ENCODE measurements around the gene S100P. TPM values are rescaled to one million over a fixed set of nuclear protein-coding genes. Genes with fewer than 3 reads are reported as not detected.
"Not testable (repeated sequence)": the region's sequence is repeated elsewhere in the genome, so short reads cannot be mapped to it uniquely, and the experiment has no call there.

Gene S100P
- total RNA-seq (2014; rRNA removed; shearing (Covaris generic); ENCODE audit: low replicate concordance) = not detected in 2 replicates

DNA sequence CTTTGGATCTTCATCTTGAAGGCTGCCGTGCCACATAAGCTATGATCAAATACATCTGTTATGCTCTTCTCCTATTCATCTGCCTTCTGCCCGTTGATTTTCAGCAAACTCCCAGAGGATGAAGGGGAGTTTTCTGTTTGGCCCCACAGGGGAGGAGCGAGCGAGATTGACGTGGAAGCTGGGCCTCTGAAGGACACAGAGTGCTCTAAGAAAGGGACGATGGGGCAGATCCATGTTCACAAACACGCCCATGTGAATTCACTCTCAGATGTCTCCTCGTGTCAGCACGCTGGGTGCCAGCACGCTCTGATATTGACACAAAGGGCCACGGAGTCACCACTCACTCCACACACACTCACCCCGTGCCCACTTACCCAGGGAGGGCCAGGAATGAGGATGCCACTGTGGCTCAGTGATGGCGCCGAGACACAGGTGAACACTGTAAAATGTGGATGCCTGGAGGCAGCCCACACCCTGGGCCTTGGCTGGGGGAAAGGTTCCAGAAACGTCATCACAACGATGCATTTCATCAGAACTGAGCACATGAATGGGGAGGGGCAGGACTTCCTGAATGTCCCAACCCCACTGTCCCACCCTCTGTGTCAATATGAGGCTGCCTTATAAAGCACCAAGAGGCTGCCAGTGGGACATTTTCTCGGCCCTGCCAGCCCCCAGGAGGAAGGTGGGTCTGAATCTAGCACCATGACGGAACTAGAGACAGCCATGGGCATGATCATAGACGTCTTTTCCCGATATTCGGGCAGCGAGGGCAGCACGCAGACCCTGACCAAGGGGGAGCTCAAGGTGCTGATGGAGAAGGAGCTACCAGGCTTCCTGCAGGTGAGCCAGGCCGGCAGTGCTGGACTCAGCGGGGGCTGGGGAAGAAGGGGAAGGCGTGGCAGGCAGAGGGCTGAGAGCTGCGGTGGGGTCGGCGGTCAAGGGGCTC lies at the start of gene S100P:
S100P (plus strand) TSS at position 648 of the 946 bp plus-strand sequence; CDS start at position 703, 55 bp downstream.
- Histone ChIP-seq H3K27ac (ENCODE audit: low read length) (no peak within 1 kb of the TSS), H3K9me2 (replicated peaks; ENCODE audit: insufficient read depth, low read length) (no peaks in the 10 kb centered on the region), H3K27me3 (ENCODE audit: low read length) (no peaks in the 10 kb centered on the region), H2AFZ (ENCODE audit: low read length) (no peak within 1 kb of the TSS), H4K20me1 (ENCODE audit: insufficient read depth, low read depth, low read length) (no peaks in the 10 kb centered on the region), H3K4me2 (ENCODE audit: low read depth, low read length, poor library complexity, severe bottlenecking) (no peak within 1 kb of the TSS), H3K9me3 (ENCODE audit: low read length) (no peaks in the 10 kb centered on the region), H3K4me1 (ENCODE audit: low read length) (no peaks in the 10 kb centered on the region), H3K4me3 (ENCODE audit: low read length) (no peak within 1 kb of the TSS), H3K79me2 (ENCODE audit: low read length) (no peaks in the 10 kb centered on the region), H3K9ac (ENCODE audit: low read length) (no peak within 1 kb of the TSS), H3K36me3 (ENCODE audit: insufficient read depth, low read length) (no peaks in the 10 kb centered on the region)
- DNase-seq = no peak

DNA sequence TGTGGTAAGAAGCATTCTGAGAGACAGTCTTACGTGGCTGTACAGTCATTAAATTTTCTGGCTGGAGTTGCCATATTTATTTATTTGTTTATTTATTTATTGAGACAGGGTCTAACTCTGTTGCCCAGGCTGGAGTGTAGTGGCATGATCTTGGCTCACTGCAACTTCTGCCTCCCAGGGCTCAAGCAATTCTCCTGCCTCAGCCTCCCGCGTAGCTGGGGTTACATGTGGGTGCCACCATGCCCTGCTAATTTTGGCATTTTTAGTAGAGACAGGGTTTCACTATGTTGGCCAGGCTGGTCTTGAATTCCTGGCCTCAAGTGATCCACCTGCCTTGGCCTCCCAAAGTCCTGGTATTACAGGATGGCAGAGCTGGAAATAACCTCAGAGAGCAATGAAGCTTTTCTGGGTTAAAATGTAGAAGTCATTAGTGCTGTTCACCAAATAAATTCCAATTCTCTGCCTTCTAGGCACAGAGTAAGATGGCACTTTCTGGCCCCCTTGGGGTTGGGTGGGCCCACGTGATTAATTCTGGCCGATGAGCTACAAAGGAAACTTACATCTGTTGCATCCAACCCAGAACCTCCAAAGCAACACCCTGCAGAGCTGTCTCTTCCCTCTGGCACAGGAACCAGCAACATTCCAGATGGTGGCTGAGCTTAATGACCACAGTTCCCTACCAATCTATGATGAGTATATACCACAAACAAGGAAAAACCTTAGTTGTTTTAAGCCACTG lies 48.7 kb upstream of the S100P start:
- Histone ChIP-seq H3K4me2 (ENCODE audit: low read depth, low read length, poor library complexity, severe bottlenecking) (no peak overlapping the region), H3K27ac (ENCODE audit: low read length) (no peak overlapping the region), H3K9me2 (replicated peaks; ENCODE audit: insufficient read depth, low read length) (no peaks in the 10 kb centered on the region), H3K4me1 (ENCODE audit: low read length) (peaks cover 13% of the 10 kb centered on the region), H3K36me3 (ENCODE audit: insufficient read depth, low read length) (peaks cover 19% of the 10 kb centered on the region), H4K20me1 (ENCODE audit: insufficient read depth, low read depth, low read length) (peaks cover 24% of the 10 kb centered on the region), H2AFZ (ENCODE audit: low read length) (no peak overlapping the region), H3K9me3 (ENCODE audit: low read length) (no peaks in the 10 kb centered on the region), H3K9ac (ENCODE audit: low read length) (no peak overlapping the region), H3K79me2 (ENCODE audit: low read length) (peaks cover 14% of the 10 kb centered on the region), H3K4me3 (ENCODE audit: low read length) (no peak overlapping the region), H3K27me3 (ENCODE audit: low read length) (no peaks in the 10 kb centered on the region)
- DNase-seq = peak; percentile 62

DNA sequence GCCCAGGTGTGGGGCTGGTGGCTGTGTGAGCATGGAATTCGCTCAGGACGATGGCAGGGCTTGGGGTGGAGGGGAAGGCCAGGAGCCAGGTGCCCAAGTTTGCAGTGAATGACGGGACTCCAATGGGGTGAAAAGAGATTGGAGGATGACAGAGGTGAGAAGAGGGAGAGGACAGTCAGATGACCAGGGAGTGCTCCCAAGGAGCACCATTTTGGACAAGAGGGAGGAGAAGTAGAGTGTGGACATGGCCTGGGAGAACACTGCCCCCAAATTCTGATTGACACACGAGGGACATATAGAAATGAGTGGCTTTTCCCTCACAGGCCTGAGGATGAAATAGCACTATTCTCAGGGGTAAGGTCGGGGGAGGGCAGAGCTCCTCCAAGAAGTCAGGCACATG lies 46.5 kb upstream of the S100P start:
- no peak overlapping the region for H3K4me2 ChIP-seq (ENCODE audit: low read depth, low read length, poor library complexity, severe bottlenecking)
- H2AFZ ChIP-seq (ENCODE audit: low read length) = no peak overlapping the region
- H3K4me3 ChIP-seq (ENCODE audit: low read length) = no peak overlapping the region
- no peaks in the 10 kb centered on the region for H3K9me3 ChIP-seq (ENCODE audit: low read length)
- no peak for DNase-seq
- no peaks in the 10 kb centered on the region for H3K79me2 ChIP-seq (ENCODE audit: low read length)
- peaks cover 13% of the 10 kb centered on the region for H4K20me1 ChIP-seq (ENCODE audit: insufficient read depth, low read depth, low read length)
- no peak overlapping the region for H3K27ac ChIP-seq (ENCODE audit: low read length)
- H3K4me1 ChIP-seq (ENCODE audit: low read length) = peaks cover 8% of the 10 kb centered on the region
- H3K9me2 ChIP-seq (replicated peaks; ENCODE audit: insufficient read depth, low read length) = no peaks in the 10 kb centered on the region
- H3K27me3 ChIP-seq (ENCODE audit: low read length) = no peaks in the 10 kb centered on the region
- no peak overlapping the region for H3K9ac ChIP-seq (ENCODE audit: low read length)
- peaks cover 14% of the 10 kb centered on the region for H3K36me3 ChIP-seq (ENCODE audit: insufficient read depth, low read length)

DNA sequence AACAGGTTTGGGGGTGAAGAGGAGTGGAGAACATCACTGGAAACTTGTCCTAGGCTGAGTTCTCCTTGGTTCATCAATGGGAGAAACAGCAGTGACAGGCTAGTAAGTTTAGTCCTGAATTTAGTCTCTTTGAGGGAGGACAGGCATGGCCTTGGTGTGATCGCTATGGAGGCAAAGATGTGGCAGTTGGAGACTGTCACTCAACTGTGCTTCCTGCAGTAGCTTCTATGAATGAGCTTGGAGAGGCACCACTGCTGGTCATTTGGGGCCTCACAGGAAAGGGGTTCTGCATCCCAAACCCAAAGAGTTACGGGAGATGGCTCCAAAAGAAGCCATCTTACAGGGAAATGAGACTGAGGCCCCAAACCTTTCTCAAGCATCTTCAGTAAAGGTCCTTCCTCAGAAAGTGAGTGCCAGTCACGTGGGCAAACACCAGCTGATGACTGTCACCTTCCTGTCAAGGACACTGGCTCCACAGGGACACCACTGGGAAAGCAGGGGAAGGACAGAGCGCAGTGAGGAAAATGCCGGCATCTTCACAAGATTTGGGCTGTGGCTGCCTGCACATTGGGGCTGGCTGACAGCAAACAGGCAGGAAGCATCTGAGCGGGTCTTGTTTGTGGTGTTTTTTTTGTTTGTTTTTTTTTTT lies 46.0 kb upstream of the S100P start:
- Histone ChIP-seq H3K9me2 (replicated peaks; ENCODE audit: insufficient read depth, low read length) (no peaks in the 10 kb centered on the region), H3K36me3 (ENCODE audit: insufficient read depth, low read length) (peaks cover 8% of the 10 kb centered on the region), H3K4me1 (ENCODE audit: low read length) (peaks cover 7% of the 10 kb centered on the region), H3K27ac (ENCODE audit: low read length) (no peak overlapping the region), H3K9ac (ENCODE audit: low read length) (no peak overlapping the region), H2AFZ (ENCODE audit: low read length) (no peak overlapping the region), H3K9me3 (ENCODE audit: low read length) (no peaks in the 10 kb centered on the region), H3K4me2 (ENCODE audit: low read depth, low read length, poor library complexity, severe bottlenecking) (no peak overlapping the region), H3K4me3 (ENCODE audit: low read length) (no peak overlapping the region), H3K79me2 (ENCODE audit: low read length) (no peaks in the 10 kb centered on the region), H4K20me1 (ENCODE audit: insufficient read depth, low read depth, low read length) (peaks cover 7% of the 10 kb centered on the region), H3K27me3 (ENCODE audit: low read length) (no peaks in the 10 kb centered on the region)
- no peak for DNase-seq

DNA sequence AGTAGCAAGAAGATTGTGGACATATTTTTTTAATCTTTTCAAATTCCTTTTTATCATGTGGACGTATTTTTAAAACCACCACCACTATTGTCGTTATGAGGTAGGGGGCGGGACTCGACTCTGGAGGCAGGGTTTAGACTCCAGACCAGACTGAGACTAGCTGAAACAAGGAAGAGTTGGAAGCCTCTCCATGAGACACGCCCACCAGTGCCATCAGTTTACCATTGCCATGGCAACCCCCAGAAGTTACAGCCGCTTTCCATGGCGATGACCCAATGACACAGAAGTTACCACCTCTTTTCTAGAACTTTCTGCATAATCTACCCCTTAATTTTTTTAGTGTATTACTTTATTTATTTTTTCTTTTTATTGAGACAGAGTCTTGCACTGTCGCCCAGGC lies 44.5 kb upstream of the S100P start:
- no peaks in the 10 kb centered on the region for H3K79me2 ChIP-seq (ENCODE audit: low read length)
- no peaks in the 10 kb centered on the region for H3K9me3 ChIP-seq (ENCODE audit: low read length)
- H3K4me3 ChIP-seq (ENCODE audit: low read length) = no peak overlapping the region
- H3K4me1 ChIP-seq (ENCODE audit: low read length) = peaks cover 7% of the 10 kb centered on the region
- no peak overlapping the region for H3K9ac ChIP-seq (ENCODE audit: low read length)
- no peak for DNase-seq
- H3K27me3 ChIP-seq (ENCODE audit: low read length) = no peaks in the 10 kb centered on the region
- no peaks in the 10 kb centered on the region for H4K20me1 ChIP-seq (ENCODE audit: insufficient read depth, low read depth, low read length)
- H2AFZ ChIP-seq (ENCODE audit: low read length) = no peak overlapping the region
- H3K4me2 ChIP-seq (ENCODE audit: low read depth, low read length, poor library complexity, severe bottlenecking) = no peak overlapping the region
- no peaks in the 10 kb centered on the region for H3K9me2 ChIP-seq (replicated peaks; ENCODE audit: insufficient read depth, low read length)
- no peak overlapping the region for H3K27ac ChIP-seq (ENCODE audit: low read length)
- H3K36me3 ChIP-seq (ENCODE audit: insufficient read depth, low read length) = no peaks in the 10 kb centered on the region

DNA sequence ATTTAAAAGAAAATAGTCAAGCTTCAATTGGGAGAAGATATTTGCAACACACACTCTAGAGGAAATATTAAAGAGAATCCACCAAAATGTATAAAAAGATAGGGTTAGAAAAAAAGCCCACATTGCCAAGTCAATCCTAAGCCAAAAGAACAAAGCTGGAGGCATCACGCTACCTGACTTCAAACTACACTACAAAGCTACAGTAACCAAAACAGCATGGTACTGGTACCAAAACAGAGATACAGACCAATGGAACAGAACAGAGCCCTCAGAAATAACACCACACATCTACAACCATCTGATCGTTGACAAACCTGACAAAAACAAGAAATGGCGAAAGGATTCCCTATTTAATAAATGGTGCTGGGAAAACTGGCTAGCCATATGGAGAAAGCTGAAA lies 39.5 kb upstream of the S100P start:
- not testable (repeated sequence) for H2AFZ ChIP-seq (ENCODE audit: low read length); H3K9me2 ChIP-seq (replicated peaks; ENCODE audit: insufficient read depth, low read length); DNase-seq; H3K9ac ChIP-seq (ENCODE audit: low read length); H3K4me2 ChIP-seq (ENCODE audit: low read depth, low read length, poor library complexity, severe bottlenecking); H3K36me3 ChIP-seq (ENCODE audit: insufficient read depth, low read length); H3K79me2 ChIP-seq (ENCODE audit: low read length); H3K4me3 ChIP-seq (ENCODE audit: low read length); H3K4me1 ChIP-seq (ENCODE audit: low read length); H3K27ac ChIP-seq (ENCODE audit: low read length); H4K20me1 ChIP-seq (ENCODE audit: insufficient read depth, low read depth, low read length); H3K9me3 ChIP-seq (ENCODE audit: low read length); H3K27me3 ChIP-seq (ENCODE audit: low read length)

DNA sequence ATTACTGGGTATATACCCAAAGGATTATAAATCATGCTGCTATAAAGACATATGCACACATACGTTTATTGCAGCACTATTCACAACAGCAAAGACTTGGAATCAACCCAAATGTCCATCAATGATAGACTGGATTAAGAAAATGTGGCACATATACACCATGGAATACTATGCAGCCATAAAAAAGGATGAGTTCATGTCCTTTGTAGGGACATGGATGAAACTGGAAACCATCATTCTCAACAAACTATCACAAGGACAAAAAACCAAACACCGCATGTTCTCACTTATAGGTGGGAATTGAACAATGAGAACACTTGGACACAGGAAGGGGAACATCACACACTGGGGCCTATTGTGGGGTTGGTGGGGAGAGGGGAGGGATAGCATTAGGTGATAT lies 38.4 kb upstream of the S100P start:
- not testable (repeated sequence) for H2AFZ ChIP-seq (ENCODE audit: low read length); H3K4me2 ChIP-seq (ENCODE audit: low read depth, low read length, poor library complexity, severe bottlenecking); H3K9me3 ChIP-seq (ENCODE audit: low read length); H3K9ac ChIP-seq (ENCODE audit: low read length); H3K9me2 ChIP-seq (replicated peaks; ENCODE audit: insufficient read depth, low read length); H4K20me1 ChIP-seq (ENCODE audit: insufficient read depth, low read depth, low read length); H3K27ac ChIP-seq (ENCODE audit: low read length); H3K79me2 ChIP-seq (ENCODE audit: low read length); H3K36me3 ChIP-seq (ENCODE audit: insufficient read depth, low read length); H3K4me1 ChIP-seq (ENCODE audit: low read length); DNase-seq; H3K4me3 ChIP-seq (ENCODE audit: low read length); H3K27me3 ChIP-seq (ENCODE audit: low read length)

DNA sequence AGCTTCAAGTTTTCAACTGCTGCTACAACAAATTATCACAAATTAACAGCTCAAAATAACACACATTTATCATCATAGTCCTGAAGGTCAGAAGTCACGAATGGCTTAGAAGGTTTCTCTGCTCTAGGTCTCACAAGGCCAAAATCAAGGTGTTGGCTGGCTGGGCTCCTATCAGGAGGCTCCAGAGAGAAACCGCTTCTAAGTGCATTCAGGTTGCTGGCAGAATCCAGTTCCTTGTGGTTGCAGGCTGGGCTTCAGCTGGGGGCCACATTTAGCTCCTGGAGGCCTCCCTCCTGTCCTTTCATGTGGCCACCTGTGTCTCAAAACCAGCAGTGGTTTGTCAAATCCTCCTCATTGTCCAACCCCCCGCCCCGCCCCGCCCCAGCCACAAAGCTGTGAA lies 37.8 kb upstream of the S100P start:
- no peak overlapping the region for H3K9ac ChIP-seq (ENCODE audit: low read length)
- DNase-seq = no peak
- H3K4me3 ChIP-seq (ENCODE audit: low read length) = no peak overlapping the region
- H3K27me3 ChIP-seq (ENCODE audit: low read length) = no peaks in the 10 kb centered on the region
- no peaks in the 10 kb centered on the region for H3K79me2 ChIP-seq (ENCODE audit: low read length)
- H3K4me2 ChIP-seq (ENCODE audit: low read depth, low read length, poor library complexity, severe bottlenecking) = no peak overlapping the region
- H3K27ac ChIP-seq (ENCODE audit: low read length) = no peak overlapping the region
- no peaks in the 10 kb centered on the region for H3K9me3 ChIP-seq (ENCODE audit: low read length)
- no peak overlapping the region for H2AFZ ChIP-seq (ENCODE audit: low read length)
- no peaks in the 10 kb centered on the region for H4K20me1 ChIP-seq (ENCODE audit: insufficient read depth, low read depth, low read length)
- no peaks in the 10 kb centered on the region for H3K4me1 ChIP-seq (ENCODE audit: low read length)
- no peaks in the 10 kb centered on the region for H3K36me3 ChIP-seq (ENCODE audit: insufficient read depth, low read length)
- H3K9me2 ChIP-seq (replicated peaks; ENCODE audit: insufficient read depth, low read length) = no peaks in the 10 kb centered on the region
